ENCODE results near the gene TP53BP2.

- TF ChIP-seq EZH2phosphoT487 (IDR thresholded peaks at IDR 0.05; ENCODE audit: insufficient read depth, low read depth) (no peak), EZH2 (IDR thresholded peaks at IDR 0.05; ENCODE audit: insufficient read depth, poor library complexity, severe bottlenecking) (no peak)
Measured at GRCh38 chr1:223771814-223772770, 73.7 kb downstream of the TP53BP2 start.
